Endothelial cell of umbilical vein (primary cell): ENCODE data around the gene DMAC2L. TPM values are rescaled to one million over a fixed set of nuclear protein-coding genes. Genes with fewer than 3 reads are reported as not detected.

Experiments used
- BruUV-seq: library from RNA; stranded (reverse); fragments of 400-500 nt; replicated peaks from 2 replicates; lab custom pipeline; 2021; lab: Mats Ljungman, UMichigan
- CTCF ChIA-PET: fragments of 300-600, 350-600 bp; sonication (Branson Sonifier 250); formaldehyde crosslinking; loops from one replicate; lab custom pipeline; 2021; ENCODE audit warnings: antibody characterized with exemption, inconsistent platforms; lab: Charles Lee
- POLR2A ChIA-PET: fragments of 300-600, 350-600 bp; sonication (Branson Sonifier 250); formaldehyde crosslinking; loops from one replicate; lab custom pipeline; 2021; ENCODE audit warnings: antibody characterized with exemption, inconsistent platforms; lab: Charles Lee
- DNase-seq: peaks from one replicate; pipeline ENCODE4 v3.0.0-alpha.2; 2011; ENCODE audit warnings: low read depth, low spot score
- FAIRE-seq: peaks from 2 replicates; lab custom pipeline; 2011; peaks lifted over from hg19 to GRCh38; lab: Jason Lieb, UNC
- H2AFZ ChIP-seq: 2 replicates; pipeline ENCODE4 v1.6.0; 2012; ENCODE audit warnings: low read depth, low read length, control low read depth, inconsistent platforms
- H3K27ac ChIP-seq: 2 replicates; pipeline ENCODE4 v1.5.1; 2011; ENCODE audit warnings: low read depth, mild to moderate bottlenecking, control low read depth, low read length, moderate library complexity; ENCODE audit not compliant: insufficient read depth
- H3K27me3 ChIP-seq, 2 experiments: 2 replicates each; pipeline versions ENCODE4 v1.6.0 to v1.6.1; 2011; ENCODE audit warnings: low read length in 2 of 2, mixed read lengths in 1 of 2; ENCODE audit not compliant: control insufficient read depth in 2 of 2, insufficient read depth in 2 of 2
- H3K36me3 ChIP-seq, 2 experiments: 2 replicates in 1 of 2; 3 replicates in 1 of 2; pipeline ENCODE4 v1.5.1; 2011; ENCODE audit warnings: low read length in 2 of 2, mild to moderate bottlenecking in 1 of 2, moderate library complexity in 1 of 2; ENCODE audit not compliant: control insufficient read depth in 2 of 2, insufficient read depth in 2 of 2; ENCODE audit errors: extremely low read depth in 1 of 2
- H3K4me1 ChIP-seq: 3 replicates; pipeline ENCODE4 v1.5.1; 2011; ENCODE audit warnings: mild to moderate bottlenecking, low read length; ENCODE audit not compliant: control insufficient read depth, insufficient read depth; ENCODE audit errors: extremely low read depth
- H3K4me2 ChIP-seq: 2 replicates; pipeline ENCODE4 v1.6.1; 2011; ENCODE audit warnings: low read length, control low read depth, mixed read lengths; ENCODE audit not compliant: insufficient read depth
- H3K4me3 ChIP-seq, 3 experiments: fragments of 200-600 bp in 1 of 3; sonication (generic), shearing (Covaris generic) in 1 of 3; replicated peaks in 1 of 3; 2 replicates each; pipeline ENCODE4 v1.5.1; 2011 to 2016; ENCODE audit warnings: control low read depth in 3 of 3, low read length in 3 of 3, mild to moderate bottlenecking in 2 of 3, inconsistent platforms in 1 of 3, low read depth in 1 of 3, moderate library complexity in 1 of 3; ENCODE audit not compliant: insufficient read depth in 1 of 3
- H3K79me2 ChIP-seq: 2 replicates; pipeline ENCODE4 v1.6.0; 2012; ENCODE audit warnings: low read length, inconsistent platforms; ENCODE audit not compliant: control insufficient read depth, insufficient read depth
- H3K9ac ChIP-seq: replicated peaks from 2 replicates; pipeline ENCODE3; 2011; ENCODE audit warnings: low read length, control low read depth; ENCODE audit not compliant: insufficient read depth; ENCODE audit errors: extremely low read depth
- H3K9me1 ChIP-seq: replicated peaks from 3 replicates; pipeline ENCODE4 v1.6.0; 2011; ENCODE audit warnings: mild to moderate bottlenecking, low read length; ENCODE audit not compliant: control insufficient read depth, insufficient read depth; ENCODE audit errors: extremely low read depth
- H3K9me3 ChIP-seq: replicated peaks from 2 replicates; pipeline ENCODE4 v1.5.1; 2012; ENCODE audit warnings: low read length, inconsistent platforms; ENCODE audit not compliant: control insufficient read depth, insufficient read depth
- H4K20me1 ChIP-seq: replicated peaks from 2 replicates; pipeline ENCODE3; 2011; ENCODE audit warnings: mild to moderate bottlenecking, low read length; ENCODE audit not compliant: control insufficient read depth, insufficient read depth; ENCODE audit errors: extremely low read depth
- EZH2 ChIP-seq: IDR thresholded peaks from 2 replicates; pipeline ENCODE4 v1.6.1; 2012; ENCODE audit warnings: borderline replicate concordance, low read depth, mild to moderate bottlenecking, moderate library complexity, low read length, inconsistent platforms; ENCODE audit not compliant: severe bottlenecking
- FOS ChIP-seq: IDR thresholded peaks from 2 replicates; pipeline ENCODE4 v1.6.1; 2011; ENCODE audit warnings: mild to moderate bottlenecking, low read length, moderate library complexity, borderline replicate concordance; ENCODE audit not compliant: insufficient read depth
- GATA2 ChIP-seq: IDR thresholded peaks from 2 replicates; pipeline ENCODE4 v1.7.0; 2011; ENCODE audit warnings: low read depth, mild to moderate bottlenecking, moderate library complexity, mixed read lengths, low read length; ENCODE audit not compliant: insufficient read length, insufficient read depth
- JUN ChIP-seq: IDR thresholded peaks from 2 replicates; pipeline ENCODE4 v1.6.1; 2011; ENCODE audit warnings: borderline replicate concordance, low read depth; ENCODE audit not compliant: insufficient read length, insufficient read depth
- MYC ChIP-seq: IDR thresholded peaks from one replicate; pipeline ENCODE4 v1.6.1; 2011; ENCODE audit warnings: mild to moderate bottlenecking, low read depth, low read length
- POLR2A ChIP-seq: IDR thresholded peaks from 2 replicates; pipeline ENCODE4 v1.6.1; 2012; ENCODE audit warnings: low read depth, mild to moderate bottlenecking, control low read depth, low read length
- POLR2AphosphoS5 ChIP-seq: IDR thresholded peaks from 2 replicates; pipeline ENCODE4 v1.6.1; 2012; ENCODE audit warnings: low read depth, mild to moderate bottlenecking, control low read depth, low read length, moderate library complexity; ENCODE audit not compliant: insufficient read depth
- dilution Hi-C: fragments of 300-500 bp; cut with MboI; formaldehyde crosslinking; loops from one replicate; pipeline ENCODE4 v1.15.0; 2019; ENCODE audit warnings: low sequenced_read_pairs; ENCODE audit not compliant: extremely low pct_ligation_motif_present
- intact Hi-C: fragments of 100-400 bp; cut with micrococcal nuclease; formaldehyde crosslinking; loops from one replicate; pipeline ENCODE4 v1.10.0; 2022
- polyA plus RNA-seq, 4 experiments: library from polyadenylated mRNA; depleted of rRNA in 3 of 4; stranded (reverse) in 3 of 4; unstranded in 1 of 4; fragments of >200 nt; gene quantifications; 2 replicates each; pipeline versions ENCODE4 v1.2.1 to v1.2.3, GENCODE V29; 2011 to 2012; ENCODE audit warnings: missing spikeins in 1 of 4
- total RNA-seq: library from RNA; stranded (reverse); gene quantifications from 2 replicates; pipeline ENCODE4 v1.2.3, GENCODE V29; 2021
- TF ChIP-seq, protein P1 (sequence below): IDR thresholded peaks from 2 replicates; pipeline ENCODE4 v1.6.1; 2011; ENCODE audit not compliant: insufficient read depth, insufficient read length
- TF ChIP-seq, protein P2 (sequence below), 2 donors: IDR thresholded peaks; 1 replicate in 1 of 2; 2 replicates in 1 of 2; pipeline ENCODE4 v1.5.1; 2011; ENCODE audit warnings: low read length in 2 of 2, mild to moderate bottlenecking in 2 of 2, moderate library complexity in 2 of 2, control low read depth in 1 of 2, inconsistent platforms in 1 of 2, low read depth in 1 of 2; ENCODE audit not compliant: insufficient read depth in 1 of 2; ENCODE audit errors: extremely low read depth in 1 of 2

Gene DMAC2L
- total and polyA plus RNA-seq, 2 donors (not counting 3 experiments of a cell fraction or from before 2014, with no cell fraction given) = 13.9 to 19.2 TPM

DNA sequence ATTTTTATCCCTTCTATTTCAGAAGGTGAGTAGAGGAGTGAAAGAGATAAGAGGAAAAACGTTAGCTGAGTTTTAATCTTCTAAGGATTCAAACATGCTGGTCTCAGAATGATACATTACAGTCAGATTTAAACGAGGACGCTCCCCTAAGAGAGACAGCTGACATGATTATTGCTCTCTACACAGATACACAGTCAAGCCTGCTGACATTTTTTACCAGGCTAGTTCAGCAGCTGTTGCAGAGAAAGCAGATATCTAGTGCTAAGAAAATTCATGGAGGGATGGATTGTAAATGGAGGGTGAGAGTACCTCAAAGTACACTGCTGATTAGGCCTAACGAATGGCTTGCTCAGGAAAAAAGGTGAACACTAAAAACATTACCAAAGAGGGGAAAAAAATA lies 48.8 kb upstream of the DMAC2L start:
- TF ChIP-seq GATA2 = no peak
- no peak for TF ChIP-seq MYC
- no peak for TF ChIP-seq FOS
- TF ChIP-seq JUN = no peak
- TF ChIP-seq, protein P1, sequence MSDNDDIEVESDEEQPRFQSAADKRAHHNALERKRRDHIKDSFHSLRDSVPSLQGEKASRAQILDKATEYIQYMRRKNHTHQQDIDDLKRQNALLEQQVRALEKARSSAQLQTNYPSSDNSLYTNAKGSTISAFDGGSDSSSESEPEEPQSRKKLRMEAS = no peak
- TF ChIP-seq POLR2AphosphoS5 = no peak
- no peak for TF ChIP-seq EZH2
- no peak for TF ChIP-seq POLR2A
- TF ChIP-seq, protein P2, sequence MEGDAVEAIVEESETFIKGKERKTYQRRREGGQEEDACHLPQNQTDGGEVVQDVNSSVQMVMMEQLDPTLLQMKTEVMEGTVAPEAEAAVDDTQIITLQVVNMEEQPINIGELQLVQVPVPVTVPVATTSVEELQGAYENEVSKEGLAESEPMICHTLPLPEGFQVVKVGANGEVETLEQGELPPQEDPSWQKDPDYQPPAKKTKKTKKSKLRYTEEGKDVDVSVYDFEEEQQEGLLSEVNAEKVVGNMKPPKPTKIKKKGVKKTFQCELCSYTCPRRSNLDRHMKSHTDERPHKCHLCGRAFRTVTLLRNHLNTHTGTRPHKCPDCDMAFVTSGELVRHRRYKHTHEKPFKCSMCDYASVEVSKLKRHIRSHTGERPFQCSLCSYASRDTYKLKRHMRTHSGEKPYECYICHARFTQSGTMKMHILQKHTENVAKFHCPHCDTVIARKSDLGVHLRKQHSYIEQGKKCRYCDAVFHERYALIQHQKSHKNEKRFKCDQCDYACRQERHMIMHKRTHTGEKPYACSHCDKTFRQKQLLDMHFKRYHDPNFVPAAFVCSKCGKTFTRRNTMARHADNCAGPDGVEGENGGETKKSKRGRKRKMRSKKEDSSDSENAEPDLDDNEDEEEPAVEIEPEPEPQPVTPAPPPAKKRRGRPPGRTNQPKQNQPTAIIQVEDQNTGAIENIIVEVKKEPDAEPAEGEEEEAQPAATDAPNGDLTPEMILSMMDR (IDR thresholded peaks at IDR 0.05; ENCODE audit: extremely low read depth in 1 of 2, insufficient read depth in 1 of 2, low read depth in 1 of 2, low read length in 2 of 2) = no peak
- Histone ChIP-seq H4K20me1 (no peaks in the 10 kb centered on the region), H3K9ac (no peak overlapping the region), H3K4me2 (no peak overlapping the region), H3K4me3 (no peak overlapping the region), H3K27ac (no peak overlapping the region), H3K9me1 (no peaks in the 10 kb centered on the region), H3K79me2 (no peaks in the 10 kb centered on the region), H3K36me3 (no peaks in the 10 kb centered on the region), H2AFZ (no peak overlapping the region), H3K9me3 (no peaks in the 10 kb centered on the region), H3K27me3 (no peaks in the 10 kb centered on the region), H3K4me1 (no peaks in the 10 kb centered on the region)
- no peak for FAIRE-seq
- intact Hi-C loops = no loop called here
- BruUV-seq = no TSS peak
- POLR2A ChIA-PET = no interaction called here
- CTCF ChIA-PET = no interaction called here
- no peak for DNase-seq
- dilution Hi-C loops = no loop called here
